ENCODE results near the gene UBAP1.

DNA sequence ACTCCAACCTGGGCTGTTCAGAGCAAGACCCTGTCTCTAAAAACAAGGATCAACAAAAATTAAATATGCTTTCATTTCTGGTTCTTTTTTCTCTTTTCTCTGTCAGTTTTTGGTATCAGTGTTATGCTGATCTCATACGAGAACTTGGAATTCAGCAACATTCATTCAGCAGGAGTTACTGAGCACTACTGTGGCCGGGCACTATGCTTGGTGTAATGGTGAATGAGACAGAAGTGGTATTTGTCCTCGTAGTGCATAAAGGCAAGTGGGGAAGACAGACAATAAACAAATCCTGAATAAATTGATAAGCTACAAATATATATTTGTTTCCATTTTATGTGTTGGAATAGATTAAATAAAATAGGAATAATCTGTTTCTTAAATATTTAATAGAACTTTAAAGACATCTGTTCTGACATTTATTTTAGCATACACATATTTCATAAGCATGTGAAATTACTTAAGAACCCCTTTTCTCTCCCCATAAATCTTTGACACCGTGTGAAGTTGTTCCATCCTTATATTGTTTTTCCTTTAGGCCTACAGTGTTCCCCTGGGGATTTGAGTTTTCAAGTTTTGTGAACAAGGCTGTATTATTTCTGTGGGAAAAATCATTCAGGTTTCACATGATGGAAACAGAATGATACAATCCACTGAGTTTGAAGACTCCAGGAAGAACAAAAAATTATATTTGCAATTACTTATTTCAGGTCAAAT lies 24.6 kb downstream of the UBAP1 start:
- no peak for TF ChIP-seq ELF4 (IDR thresholded peaks at IDR 0.05)
- TF ChIP-seq, protein P1, sequence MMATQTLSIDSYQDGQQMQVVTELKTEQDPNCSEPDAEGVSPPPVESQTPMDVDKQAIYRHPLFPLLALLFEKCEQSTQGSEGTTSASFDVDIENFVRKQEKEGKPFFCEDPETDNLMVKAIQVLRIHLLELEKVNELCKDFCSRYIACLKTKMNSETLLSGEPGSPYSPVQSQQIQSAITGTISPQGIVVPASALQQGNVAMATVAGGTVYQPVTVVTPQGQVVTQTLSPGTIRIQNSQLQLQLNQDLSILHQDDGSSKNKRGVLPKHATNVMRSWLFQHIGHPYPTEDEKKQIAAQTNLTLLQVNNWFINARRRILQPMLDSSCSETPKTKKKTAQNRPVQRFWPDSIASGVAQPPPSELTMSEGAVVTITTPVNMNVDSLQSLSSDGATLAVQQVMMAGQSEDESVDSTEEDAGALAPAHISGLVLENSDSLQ (IDR thresholded peaks at IDR 0.05): no peak
- TF ChIP-seq BHLHE40 (IDR thresholded peaks at IDR 0.05; ENCODE audit: borderline replicate concordance): no peak
- TF ChIP-seq FOXM1 (IDR thresholded peaks at IDR 0.05; ENCODE audit: borderline replicate concordance): no peak
- no peak for TF ChIP-seq FOXA1 (IDR thresholded peaks at IDR 0.05)

Data from HEK293T (cell line).